Activated CD4-positive, alpha-beta T cell treated with anti-CD3 and anti-CD28 coated beads, Interleukin-2, amount 50 U/mL, for 24 hours (primary cell): ENCODE measurements around the gene CRTAP.
"Not testable (repeated sequence)": the region's sequence is repeated elsewhere in the genome, so short reads cannot be mapped to it uniquely, and the experiment has no call there.

Experiments used
- DNase-seq, 2 donors: peaks; one replicate each; pipeline ENCODE4 v3.0.0-alpha.2; 2020; ENCODE audit warnings: low read depth in 1 of 2, low spot score in 1 of 2

The CRTAP gene

DNA sequence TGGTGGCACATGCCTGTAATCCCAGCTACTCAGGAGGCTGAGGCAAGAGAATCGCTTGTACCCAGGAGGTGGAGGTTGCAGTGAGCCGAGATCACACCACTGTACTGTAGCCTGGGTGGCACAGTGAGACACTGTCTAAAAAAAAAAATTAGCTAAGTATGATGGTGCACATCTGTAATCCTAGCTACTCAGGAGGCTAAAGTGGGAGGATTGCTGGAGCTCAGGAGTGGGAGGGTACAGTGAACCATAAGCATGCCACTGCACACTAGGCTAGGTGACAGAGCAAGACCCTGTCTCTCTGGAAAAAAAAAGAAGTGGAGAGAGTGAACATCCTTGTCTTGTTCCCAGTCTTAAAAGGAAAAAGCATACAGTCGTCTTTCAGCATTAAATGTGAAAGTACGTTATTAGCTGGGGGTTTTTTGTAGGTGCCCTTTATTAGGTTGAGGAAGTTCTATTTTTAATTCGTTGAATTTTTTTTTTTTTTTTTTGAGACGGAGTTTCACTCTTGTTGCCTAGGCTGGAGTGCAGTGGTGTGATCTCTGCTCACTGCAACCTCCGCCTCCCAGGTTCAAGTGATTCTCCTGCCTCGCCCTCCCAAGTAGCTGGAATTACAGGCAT is 25.3 kb downstream of the CRTAP start:
- not testable (repeated sequence) for DNase-seq

GRCh38 chr3:33139996-33140395 is 26.2 kb downstream of the CRTAP start:
- no peak for DNase-seq

DNA sequence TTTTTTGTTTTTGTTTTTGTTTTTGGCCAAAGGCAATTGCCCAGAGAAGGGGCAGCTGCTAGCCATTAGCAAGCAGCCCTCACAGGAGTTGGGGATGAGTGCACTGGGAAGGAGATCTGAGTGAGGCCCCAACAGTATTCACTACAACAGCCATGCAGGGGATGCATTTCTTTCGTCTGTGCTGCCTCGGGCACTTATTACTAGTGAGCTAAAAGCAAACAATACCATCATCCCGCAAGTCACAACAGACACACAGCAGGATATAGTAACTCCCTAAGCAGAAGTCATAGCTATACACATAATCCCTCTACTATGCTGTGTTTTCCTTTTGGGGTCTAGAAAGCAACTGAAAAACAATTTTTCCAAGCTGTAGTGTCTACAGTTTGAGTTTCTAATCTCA is 27.2 kb downstream of the CRTAP start:
- DNase-seq, result no peak

- DNase-seq, result no peak
Measured at GRCh38 chr3:33144433-33144832, 30.6 kb downstream of the CRTAP start.

DNA sequence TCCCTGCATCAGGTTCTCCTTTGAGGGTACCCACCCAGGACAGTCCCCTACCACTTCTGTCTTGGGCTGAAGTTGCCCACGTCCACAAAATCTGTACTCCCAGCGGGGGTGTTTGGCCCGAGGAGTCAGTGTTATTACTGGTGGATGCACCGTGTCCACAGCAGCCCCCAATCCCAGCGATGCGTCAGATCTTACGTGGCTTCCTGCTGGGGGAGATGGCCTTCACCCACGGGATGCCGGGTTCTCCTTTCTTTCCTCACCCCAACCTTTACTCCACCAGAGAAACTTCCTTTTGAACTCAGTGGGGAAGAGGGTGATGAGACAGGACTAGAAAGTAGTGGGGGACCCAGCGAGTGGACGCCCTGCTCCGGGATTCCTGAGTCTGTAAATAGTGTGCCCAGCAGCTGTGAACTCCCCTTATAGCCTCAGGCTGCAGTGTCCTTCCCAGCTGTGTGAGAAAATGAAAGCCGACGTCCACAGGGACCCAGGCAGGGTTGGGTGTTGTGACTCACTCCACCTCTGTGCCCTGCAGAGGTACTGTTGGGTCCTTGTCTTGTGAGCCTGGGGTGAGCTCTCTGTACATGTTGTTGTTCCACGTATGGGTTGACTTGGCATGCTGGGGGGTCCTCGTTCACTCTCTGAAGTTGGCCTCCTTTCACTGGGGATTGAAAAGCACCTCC is 31.5 kb downstream of the CRTAP start:
- no peak for DNase-seq

- DNase-seq, result no peak
Measured at GRCh38 chr3:33145901-33146580, 32.2 kb downstream of the CRTAP start.

DNA sequence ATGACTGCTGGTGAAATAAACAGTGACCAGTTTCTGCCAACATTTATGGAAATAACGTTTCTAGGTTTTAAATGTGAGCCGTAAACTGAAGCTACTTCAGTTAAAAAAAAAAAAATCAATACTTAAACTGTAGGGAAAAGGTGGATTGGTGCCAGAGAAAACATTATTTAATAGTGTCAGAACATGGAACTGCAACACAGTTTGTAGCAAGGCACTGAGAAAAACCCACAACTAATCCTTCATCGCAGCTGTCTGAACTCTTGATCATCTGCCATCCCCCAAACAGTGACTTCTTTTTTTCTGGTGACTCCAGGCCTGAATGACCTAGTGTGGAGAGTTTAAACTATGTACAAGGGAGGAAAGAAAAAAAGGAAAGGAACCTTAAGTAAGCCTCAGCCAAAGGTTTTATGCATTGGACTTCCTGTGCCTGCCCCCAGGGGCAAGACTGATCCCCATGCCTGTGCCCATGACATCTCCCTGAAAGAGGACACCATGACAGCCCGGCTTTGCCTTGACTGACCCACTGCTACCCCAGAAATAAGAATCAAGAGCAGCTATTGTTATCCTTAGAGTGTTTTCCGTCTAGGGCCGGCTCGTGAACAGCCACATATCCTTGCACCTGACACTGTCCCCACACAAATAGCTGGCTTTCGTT is 33.1 kb downstream of the CRTAP start:
- DNase-seq, result no peak

DNA sequence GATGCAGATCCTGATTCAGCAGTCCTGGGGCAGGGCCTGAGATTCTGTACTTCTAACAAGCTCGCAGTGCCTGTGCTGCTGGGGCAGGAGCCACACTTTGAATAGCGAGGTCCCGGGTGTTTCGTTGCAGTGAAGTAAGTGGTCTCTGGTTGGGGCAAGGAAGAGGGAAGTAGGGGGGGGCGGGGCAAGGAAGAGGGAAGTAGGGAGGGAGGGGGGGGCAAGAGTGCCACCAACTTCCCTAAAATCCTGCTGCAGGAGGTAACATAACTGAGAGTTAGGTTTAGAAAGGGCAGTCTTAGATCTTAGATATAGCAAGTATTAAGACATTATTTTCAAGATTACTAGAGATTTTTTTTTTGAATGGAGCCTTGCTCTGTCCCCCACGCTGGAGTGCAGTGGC is 35.5 kb downstream of the CRTAP start:
- DNase-seq, result no peak

- no peak for DNase-seq
Measured at GRCh38 chr3:33152363-33153360, 38.8 kb downstream of the CRTAP start.

DNA sequence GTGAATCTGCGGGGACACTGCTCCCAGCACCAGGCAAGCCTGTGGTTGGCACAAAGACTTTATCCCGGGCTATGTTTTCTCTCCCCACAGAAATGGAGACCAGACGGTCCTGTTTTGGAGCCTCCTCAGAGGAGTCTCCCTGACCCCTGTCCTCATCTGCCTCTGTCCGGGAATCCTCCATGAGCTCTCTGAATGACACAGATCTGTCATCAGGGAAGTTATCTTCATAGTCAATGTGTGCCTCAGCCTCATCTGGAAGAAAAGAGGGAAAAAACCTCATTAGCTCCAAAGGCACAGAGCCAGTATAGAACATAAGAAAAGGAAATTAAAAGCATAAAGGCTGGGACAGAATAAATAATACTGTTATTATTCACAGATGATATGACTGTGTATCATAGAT is 40.0 kb downstream of the CRTAP start:
- no peak for DNase-seq

GRCh38 chr3:33155301-33155700 is 41.5 kb downstream of the CRTAP start:
- DNase-seq, result no peak

DNA sequence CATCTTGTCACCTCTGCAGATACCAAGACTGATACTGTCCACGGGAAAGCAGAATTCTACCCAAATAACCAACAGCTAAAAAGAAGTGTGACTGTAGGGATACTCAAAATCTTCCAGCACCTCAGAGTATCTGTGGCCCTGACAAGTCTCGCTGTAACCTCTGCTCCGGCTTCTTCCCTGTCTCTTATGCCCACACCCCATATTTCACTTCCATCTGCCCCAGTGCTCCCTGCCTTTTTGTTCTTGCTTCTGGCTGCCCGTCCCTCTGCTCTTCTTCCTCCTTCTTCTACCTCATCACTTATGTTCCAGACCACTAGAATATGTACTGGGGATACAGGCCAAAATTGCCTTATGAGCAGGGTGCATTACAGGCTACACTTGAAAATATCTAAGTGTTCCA is 45.4 kb downstream of the CRTAP start:
- no peak for DNase-seq

DNA sequence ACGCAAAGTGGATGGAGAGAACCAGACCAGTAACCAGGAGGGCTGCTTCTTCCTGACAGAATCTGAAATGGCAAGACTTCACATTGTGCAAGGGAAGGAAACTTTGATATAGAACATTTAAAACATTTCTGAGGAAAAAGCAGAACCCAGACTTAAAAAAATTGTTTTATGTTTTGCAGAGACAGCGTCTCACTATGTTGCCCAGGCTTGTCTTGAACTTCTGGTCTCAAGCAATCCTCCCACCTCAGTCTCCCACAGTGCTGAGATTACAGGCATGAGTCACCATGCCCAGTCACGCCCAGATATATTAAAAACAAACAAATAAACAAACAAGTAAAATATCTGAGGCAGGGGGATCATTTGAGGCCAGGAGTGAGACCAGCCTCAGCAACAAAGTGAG is 46.2 kb downstream of the CRTAP start:
- no peak for DNase-seq

GRCh38 chr3:33162621-33163020 is 48.8 kb downstream of the CRTAP start:
- not testable (repeated sequence) for DNase-seq

DNA sequence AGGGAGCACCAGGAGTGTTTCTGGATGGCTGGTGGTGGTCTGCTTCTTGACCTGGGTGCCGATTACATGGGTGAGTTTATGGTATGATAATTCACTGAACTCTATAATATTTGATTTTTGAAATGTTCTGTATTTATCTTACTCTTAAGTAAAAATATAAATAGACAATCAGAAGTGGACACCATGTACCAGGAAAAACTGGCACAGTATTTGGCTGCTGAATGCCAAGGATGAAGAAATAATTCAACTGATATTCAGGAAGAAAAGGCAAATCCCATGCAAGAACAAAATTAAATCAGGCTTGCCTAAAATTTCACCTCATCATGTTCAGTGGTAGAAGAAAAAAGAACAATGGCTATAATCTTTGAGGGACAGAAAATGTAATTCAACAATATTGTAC is 51.6 kb downstream of the CRTAP start:
- no peak for DNase-seq

DNA sequence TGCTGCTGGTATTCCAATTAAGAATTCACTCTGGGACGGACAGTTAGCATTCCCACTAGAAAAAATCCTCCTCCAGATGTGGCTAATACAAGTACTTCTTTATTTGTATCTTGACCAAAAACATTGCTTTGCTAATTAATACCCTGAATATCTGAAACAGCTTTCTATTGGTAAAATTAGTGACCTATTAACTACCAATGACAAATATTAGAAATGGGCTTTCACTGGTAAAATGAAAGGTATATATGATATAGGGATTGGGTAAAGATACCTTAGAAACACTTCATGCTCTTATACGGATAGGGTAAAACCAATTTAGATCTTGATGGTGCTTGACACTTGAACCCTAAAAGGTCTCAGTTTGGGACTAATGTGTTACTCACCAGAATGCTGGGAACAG is 52.3 kb downstream of the CRTAP start:
- no peak for DNase-seq

DNA sequence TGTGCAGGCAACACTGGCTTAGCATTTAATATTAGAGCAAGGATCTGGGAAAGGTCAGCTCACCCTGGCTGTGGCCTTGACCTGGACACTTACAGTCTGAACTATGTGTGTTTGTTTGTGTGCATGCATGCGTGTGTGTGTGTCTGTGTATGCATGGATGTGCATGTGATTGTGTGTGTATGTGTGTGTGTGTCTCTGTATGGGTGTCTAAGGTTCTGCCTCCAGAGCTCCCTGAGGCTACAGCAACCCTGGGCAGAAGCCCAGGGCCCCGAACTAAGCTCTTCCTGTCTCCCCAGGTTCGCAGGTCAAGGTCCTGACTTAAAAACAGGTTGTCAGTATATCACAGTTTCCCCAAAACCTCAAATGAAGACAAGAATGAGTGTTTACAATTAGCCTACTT is 53.5 kb downstream of the CRTAP start:
- DNase-seq, result no peak

- DNase-seq, result no peak
Measured at GRCh38 chr3:33167716-33168336, 54.0 kb downstream of the CRTAP start.

- DNase-seq, result no peak
Measured at GRCh38 chr3:33170531-33170930, 56.7 kb downstream of the CRTAP start.

- DNase-seq, result no peak
Measured at GRCh38 chr3:33171580-33171979, 57.8 kb downstream of the CRTAP start.
